Measurements from ENCODE around the gene HOXD13.

HOXD13 gene

DNA sequence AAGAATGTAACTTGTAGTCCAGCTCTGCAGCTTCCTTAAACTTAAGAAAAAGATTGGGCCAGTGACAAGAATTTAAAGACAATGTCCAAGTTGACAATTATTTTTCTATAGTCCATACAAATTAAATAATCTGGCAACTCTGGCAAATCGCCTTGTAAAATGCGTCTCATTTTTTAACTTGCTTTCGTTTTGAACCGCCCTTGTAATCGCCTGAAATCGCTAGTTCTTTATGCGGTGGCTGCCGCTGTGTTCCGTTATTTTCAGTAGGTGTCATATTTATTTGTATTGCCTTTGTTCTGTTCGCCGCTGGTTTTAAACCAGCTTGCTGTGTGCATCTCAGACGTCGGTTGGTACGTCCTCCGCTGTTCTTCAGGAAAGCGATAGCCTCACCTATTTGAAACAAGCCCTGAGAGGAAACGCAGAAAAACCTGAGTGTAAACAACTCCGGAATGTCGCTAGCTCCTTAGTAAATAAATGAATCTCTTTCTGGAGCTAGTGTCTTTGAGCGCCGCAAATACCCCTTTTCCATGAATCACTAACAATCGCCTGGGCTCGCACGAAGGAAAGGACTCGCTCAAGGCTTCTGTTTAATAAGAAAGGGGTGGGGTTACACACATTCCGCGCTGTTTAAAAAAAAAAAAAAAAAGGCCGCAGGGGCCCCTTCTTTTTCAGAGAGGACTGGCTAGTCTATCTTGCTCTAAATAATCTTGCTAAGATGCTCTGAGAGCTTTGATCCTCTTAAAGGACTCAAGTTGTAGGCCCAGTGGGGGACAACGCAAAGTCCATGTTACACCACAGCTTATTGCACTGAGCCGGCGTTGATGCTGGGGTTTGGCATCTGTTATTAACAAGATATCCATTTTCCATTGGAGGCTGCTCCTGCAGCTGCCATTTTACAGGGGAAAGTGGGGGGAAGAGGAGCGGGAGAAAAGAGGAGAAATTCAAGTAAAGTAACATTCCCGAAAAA, 40.0 kb downstream of the HOXD13 start:
- ATAC-seq (no peak), DNase-seq (no peak)

DNA sequence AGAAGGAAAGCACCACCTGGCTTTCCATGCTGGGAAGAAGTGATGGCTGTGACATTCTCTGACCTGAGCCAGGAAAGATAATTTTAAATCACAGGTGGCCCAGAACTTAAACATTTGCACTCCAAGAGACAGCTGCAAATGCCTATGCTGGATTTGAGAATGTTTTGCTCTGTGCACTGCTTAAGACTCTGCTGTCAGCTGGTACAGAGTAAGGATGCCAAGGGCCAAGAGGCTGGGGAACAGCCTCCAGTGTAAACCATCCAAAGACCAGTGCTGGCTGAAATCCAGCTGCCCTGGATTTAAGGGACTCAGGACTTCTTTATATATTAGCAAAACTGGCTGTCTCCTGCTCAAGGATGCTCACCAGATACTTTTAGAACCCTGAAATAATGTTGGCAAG, 40.9 kb downstream of the HOXD13 start:
- DNase-seq: no peak
- ATAC-seq: no peak

DNA sequence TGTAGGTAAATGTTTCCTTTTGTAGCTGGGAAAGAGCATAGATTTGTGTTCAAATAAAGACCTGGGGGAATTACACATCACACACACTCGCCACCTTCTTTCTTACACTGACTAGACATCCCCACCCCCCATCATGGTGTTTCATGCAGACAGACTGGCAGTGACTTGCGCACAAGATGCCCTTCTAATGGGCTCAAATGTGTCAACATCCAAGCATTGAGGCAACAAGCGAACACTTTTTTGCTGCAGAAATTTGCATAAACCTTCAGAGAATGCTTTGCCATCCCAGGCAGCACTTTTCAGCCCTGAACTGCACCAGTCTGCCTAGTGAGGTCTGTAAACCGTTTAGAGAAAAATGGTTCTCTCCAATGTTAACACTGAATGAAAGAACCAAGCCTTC, 41.5 kb downstream of the HOXD13 start:
- ATAC-seq (no peak), DNase-seq (no peak)

DNA sequence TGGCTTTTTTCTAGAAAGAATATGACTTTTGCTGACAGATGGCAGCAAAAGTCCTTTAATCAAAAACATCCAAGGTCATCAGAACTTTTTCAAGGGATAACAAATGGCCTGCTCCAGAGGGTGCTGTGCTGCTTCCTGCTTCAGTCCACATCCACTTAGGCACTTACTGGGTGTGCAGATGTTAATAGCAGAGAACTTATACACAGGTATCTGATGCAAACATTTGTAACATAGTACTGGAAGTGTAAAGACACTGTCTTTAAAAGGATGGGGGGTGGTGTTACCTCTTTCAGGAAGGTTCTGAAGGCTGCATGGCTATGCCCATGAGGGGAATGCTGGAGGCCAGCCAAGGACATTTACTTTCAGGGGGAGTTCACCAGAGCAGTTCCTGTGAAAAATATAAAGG, 42.5 kb downstream of the HOXD13 start:
- DNase-seq: no peak
- ATAC-seq: no peak

DNA sequence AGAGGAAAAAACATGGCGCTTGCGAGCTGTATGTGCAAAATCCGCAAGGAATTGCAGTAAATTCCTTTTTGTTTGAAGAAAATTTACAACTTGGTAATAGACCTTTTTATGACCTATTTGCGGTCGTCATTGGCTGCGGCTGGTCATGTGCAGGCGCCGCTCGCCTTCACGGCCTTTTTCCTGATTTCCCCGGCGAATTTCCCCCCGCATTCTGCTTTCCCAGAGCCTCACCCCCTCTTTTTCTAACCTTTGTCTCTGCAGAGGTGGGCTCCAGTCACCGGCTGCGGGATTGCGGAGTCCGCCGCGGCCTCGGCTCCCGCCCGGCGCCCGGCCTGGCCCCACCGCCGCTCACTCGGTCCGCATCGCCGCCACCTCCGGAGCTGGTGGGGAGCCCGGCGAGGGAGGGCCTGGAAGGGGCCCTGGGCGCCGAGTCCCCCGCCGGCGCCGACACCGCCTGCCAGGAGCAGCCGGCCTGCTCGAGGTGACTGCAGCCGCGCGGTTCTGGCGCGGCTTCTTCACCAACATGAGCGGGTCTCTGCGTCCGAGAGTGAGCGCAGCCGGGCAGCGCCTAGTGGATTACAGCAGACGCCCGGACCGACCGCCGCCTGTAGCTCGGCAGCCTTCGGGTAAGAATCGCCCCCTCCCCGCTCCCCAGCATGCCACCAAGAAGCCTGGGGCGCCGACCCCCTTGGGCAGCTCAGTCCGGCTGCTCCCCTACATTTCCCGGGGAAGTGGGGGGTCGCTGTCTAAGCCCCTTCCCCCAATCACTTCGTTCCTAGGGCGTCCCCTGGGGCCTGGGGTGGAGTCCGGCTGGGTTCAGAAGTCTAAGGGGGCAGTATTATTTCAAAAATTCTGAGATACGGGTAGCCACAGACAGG, 44.1 kb downstream of the HOXD13 start:
- DNase-seq (no peak), ATAC-seq (no peak)

DNA sequence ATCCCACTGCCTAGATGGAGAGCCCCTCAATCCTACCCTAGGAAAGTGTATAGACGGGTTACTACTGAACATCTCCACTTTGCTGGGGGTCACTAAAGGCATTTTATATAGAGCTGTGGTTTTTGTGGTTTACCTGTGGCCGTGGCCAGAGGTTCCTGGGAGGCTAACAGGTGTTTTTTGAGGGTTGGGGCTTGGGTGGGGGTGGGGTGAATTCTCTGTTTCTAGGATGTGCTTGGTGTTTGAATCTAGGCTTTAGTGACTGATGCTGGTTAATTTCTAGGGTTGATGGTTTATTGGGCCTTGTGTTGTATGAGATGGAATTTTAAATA, 44.7 kb downstream of the HOXD13 start:
- DNase-seq (no peak), ATAC-seq (no peak)

DNA sequence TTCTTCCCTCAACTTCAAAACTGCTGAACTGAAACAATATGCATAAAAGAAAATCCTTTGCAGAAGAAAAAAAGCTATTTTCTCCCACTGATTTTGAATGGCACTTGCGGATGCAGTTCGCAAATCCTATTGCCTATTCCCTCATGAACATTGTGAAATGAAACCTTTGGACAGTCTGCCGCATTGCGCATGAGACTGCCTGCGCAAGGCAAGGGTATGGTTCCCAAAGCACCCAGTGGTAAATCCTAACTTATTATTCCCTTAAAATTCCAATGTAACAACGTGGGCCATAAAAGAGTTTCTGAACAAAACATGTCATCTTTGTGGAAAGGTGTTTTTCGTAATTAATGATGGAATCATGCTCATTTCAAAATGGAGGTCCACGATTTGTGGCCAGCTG, 45.4 kb downstream of the HOXD13 start:
- ATAC-seq (no peak), DNase-seq (no peak)

DNA sequence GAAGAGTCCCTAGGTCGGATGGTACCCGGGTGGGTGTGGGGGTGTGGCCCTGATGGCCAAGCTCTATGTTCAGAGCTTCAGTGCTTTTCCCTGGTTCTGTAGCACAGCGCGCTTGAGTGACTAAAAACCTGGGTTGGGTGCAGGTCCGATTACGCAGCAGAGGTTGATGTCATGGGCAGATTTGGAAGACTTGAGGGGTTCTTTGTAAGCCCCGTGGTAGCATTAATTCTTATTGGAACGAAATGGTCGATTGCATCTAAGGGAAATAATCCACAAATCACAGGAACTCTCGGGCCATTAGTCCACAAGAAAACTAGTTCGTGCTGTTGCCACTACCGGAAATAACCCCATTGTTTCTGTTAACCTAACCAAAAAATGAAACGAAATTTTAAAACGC, 46.0 kb downstream of the HOXD13 start:
- no peak for ATAC-seq
- no peak for DNase-seq

DNA sequence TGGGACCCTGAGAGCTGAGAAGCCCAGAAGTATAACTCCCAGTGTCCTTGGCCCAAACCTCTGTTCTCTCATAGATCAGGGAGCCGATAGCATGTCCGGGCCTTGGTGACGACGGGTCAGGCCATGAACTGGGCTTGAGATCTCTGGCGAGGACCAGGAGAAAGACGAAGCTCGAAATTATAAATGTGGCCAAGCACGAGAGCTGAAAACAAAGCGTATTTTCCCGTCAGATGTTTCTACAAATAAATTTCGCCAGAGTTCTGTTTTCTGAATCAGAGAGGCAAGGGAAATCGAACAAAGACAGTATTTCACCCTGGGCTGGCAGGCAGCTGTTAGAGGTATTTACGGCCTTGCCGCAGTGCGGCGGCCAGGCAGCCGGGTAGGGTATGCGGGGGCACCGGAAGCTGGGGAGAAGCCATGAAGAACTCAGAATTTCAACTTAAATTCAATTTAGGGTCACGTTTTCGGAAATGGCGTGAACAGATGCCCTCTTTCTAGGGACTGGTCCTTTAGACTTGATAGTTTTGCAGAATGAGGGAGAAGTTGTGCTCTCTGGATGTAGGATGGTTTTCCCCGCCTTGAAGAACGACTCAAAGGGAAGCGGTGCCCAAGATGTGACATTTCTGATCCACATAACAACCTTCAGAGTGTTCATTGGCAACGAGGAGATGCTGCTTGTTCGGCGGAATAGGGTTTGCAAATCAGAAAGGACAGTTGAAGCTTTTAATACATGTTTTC, 46.6 kb downstream of the HOXD13 start:
- ATAC-seq (no peak), DNase-seq (no peak)

DNA sequence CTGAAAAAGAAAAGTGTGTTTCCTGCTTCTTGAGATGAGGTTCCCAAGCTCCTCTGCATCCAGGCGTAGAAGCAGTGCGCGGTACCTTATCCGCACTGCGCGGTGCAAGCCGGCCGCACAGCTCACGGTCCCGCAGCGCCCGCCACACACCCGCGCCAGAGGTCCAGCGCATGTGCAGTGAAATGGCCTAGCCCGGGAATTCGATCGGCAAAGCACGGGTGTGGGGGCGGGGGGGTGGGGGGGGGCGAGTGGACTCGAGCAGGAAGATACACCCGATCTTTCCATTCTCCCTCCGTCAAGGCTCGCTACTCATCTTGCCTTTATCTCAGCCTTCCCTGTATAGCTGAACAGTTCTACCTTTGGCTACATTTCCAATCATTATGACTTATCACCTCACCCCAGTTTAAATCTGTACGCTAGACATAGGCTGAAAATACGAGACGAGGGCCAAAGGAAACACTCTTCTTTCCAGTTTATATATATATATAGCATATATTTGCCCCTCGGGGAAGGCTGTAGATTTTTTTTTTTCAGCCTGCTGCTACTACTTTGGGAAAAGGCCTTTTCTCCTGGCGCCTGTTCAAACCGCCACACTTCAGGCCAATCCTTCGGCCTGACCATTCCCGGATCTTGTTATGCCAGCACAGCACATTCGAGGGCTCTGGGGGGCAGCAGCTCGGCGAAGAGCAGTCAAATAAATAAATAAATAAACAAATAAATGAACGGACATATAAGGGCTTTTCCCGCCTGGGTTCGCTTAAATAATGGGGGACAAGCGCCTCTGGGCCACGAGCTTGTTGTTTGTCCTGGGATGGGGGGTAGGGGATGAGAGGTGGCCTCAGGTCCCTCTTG, 47.4 kb downstream of the HOXD13 start:
- DNase-seq (no peak), ATAC-seq (no peak)

DNA sequence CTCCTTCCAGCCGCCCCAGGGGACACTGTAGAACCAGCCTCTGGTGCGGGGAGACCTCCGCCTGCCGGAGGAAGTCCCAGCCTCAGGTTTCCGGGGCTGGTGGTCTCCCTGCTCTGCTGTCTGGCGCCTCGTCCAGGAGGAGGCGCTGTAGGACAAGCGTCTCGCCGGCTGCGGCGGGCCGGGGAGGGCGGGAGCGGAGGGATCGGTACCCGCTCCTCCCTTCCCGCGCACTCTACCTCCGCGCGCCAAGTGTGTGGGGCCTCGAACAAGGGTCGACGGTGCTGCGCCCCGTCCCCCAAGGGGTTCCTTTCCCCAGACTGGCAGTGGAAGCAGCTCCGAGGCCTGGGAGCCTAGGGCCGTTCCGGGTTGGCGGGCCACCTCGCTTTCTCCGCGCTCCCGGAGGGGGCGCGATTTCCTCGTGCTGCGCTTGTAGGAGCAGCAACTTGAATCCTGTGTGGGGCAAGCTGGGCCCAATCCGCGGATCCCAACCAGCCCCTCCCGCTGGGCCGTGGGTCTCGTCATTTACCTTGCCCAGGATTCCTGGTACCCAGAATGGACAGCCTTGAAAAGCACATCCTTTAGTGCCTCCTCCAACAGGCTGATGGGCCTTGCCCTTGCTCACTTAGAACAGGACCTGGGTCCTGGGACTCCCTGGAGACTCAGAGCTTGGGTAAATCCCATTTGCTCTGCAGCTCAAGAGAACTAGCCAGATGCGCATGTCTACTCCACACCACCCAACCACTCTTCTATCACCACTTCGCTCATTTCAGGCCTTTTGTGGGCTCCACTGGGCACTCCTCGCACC, 48.2 kb downstream of the HOXD13 start:
- ATAC-seq (peak; percentile 88), DNase-seq (peak; percentile 80)

DNA sequence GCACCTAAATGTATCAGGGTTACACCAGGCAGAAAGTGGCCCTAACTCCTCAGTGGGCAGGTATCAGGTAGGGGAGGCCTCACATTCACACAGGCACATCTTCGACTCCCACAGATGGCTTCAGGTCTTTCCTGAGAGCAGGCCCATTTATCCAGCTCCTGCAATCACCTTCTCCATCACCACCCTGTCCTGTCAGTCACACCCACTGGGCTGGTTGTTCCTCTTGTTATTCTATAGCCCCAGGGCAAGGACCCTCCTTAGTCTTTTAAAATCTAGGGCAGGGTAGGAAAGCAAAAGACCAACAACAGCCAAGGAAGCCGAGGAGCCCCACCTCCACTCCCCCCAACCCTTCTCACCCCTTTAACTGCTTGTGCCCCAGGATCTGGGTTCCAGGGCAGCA, 49.8 kb downstream of the HOXD13 start:
- ATAC-seq (no peak), DNase-seq (no peak)
